HG03039 (cell line): ENCODE data around the gene CCNY.

ENCODE experiments used
- ATAC-seq: cut with Tn5 transposase; IDR thresholded peaks from one replicate; pipeline ENCODE4 v1.9.1; 2021; ENCODE audit warnings: mild to moderate bottlenecking, moderate library complexity; ENCODE audit not compliant: unreplicated experiment

The CCNY gene

GRCh38 chr10:35467186-35467585, 130.9 kb downstream of the CCNY start:
- ATAC-seq = no peak

GRCh38 chr10:35470248-35470924, 134.1 kb downstream of the CCNY start:
- no peak for ATAC-seq

GRCh38 chr10:35470925-35471315, 134.6 kb downstream of the CCNY start:
- no peak for ATAC-seq

- ATAC-seq = no peak
These were observed 135.1 kb downstream of the CCNY start for GRCh38 chr10:35471435-35471834.

- no peak for ATAC-seq
These were observed 143.8 kb downstream of the CCNY start for GRCh38 chr10:35480142-35480541.

- ATAC-seq = no peak
These were observed 145.1 kb downstream of the CCNY start for GRCh38 chr10:35481413-35481812.

- no peak for ATAC-seq
These were observed 150.1 kb downstream of the CCNY start for GRCh38 chr10:35486297-35486990.

GRCh38 chr10:35487336-35488034, 151.2 kb downstream of the CCNY start:
- no peak for ATAC-seq

- ATAC-seq = no peak
These were observed 151.9 kb downstream of the CCNY start for GRCh38 chr10:35488228-35488627.

- ATAC-seq = no peak
These were observed 156.3 kb downstream of the CCNY start for GRCh38 chr10:35492386-35493195.

- ATAC-seq = no peak
These were observed 157.1 kb downstream of the CCNY start for GRCh38 chr10:35493196-35494118.

GRCh38 chr10:35495521-35496119, 159.3 kb downstream of the CCNY start:
- no peak for ATAC-seq

GRCh38 chr10:35497909-35498308, 161.6 kb downstream of the CCNY start:
- ATAC-seq = no peak

- ATAC-seq = peak; percentile 81
These were observed 162.4 kb downstream of the CCNY start for GRCh38 chr10:35498693-35499092.

- no peak for ATAC-seq
These were observed 165.6 kb downstream of the CCNY start for GRCh38 chr10:35501923-35502322.

- no peak for ATAC-seq
These were observed 166.4 kb downstream of the CCNY start for GRCh38 chr10:35502692-35503091.

- no peak for ATAC-seq
These were observed 167.3 kb downstream of the CCNY start for GRCh38 chr10:35503578-35503977.

GRCh38 chr10:35504132-35504531, 167.8 kb downstream of the CCNY start:
- ATAC-seq = no peak

- ATAC-seq = no peak
These were observed 169.0 kb downstream of the CCNY start for GRCh38 chr10:35505241-35505873.
